ENCODE data around the gene RPTOR.
"Not testable (repeated sequence)": the region's sequence is repeated elsewhere in the genome, so short reads cannot be mapped to it uniquely, and the experiment has no call there.

Gene RPTOR

GRCh38 chr17:80693511-80693910 lies 148.9 kb downstream of the RPTOR start:
- DNase-seq (ENCODE audit: low read depth in 3 of 3) = no peak

- no peak for DNase-seq (ENCODE audit: low read depth in 3 of 3)
Measured at GRCh38 chr17:80694085-80694991, 149.7 kb downstream of the RPTOR start.

GRCh38 chr17:80694992-80695912 lies 150.6 kb downstream of the RPTOR start:
- DNase-seq (ENCODE audit: low read depth in 3 of 3) = no peak

GRCh38 chr17:80695979-80696378 lies 151.3 kb downstream of the RPTOR start:
- no peak for DNase-seq (ENCODE audit: low read depth in 3 of 3)

GRCh38 chr17:80696456-80696855 lies 151.8 kb downstream of the RPTOR start:
- DNase-seq (ENCODE audit: low read depth in 3 of 3) = no peak

GRCh38 chr17:80696964-80697363 lies 152.3 kb downstream of the RPTOR start:
- DNase-seq (ENCODE audit: low read depth in 3 of 3) = no peak

- DNase-seq (ENCODE audit: low read depth in 3 of 3) = no peak
Measured at GRCh38 chr17:80698297-80698696, 153.7 kb downstream of the RPTOR start.

GRCh38 chr17:80699205-80699604 lies 154.6 kb downstream of the RPTOR start:
- DNase-seq (ENCODE audit: low read depth in 3 of 3) = not testable (repeated sequence)

- no peak for DNase-seq (ENCODE audit: low read depth in 3 of 3)
Measured at GRCh38 chr17:80701730-80702129, 157.1 kb downstream of the RPTOR start.

- no peak for DNase-seq (ENCODE audit: low read depth in 3 of 3)
Measured at GRCh38 chr17:80702315-80703141, 157.9 kb downstream of the RPTOR start.

GRCh38 chr17:80703142-80703478 lies 158.5 kb downstream of the RPTOR start:
- no peak for DNase-seq (ENCODE audit: low read depth in 3 of 3)

- no peak for DNase-seq (ENCODE audit: low read depth in 3 of 3)
Measured at GRCh38 chr17:80704381-80704819, 159.8 kb downstream of the RPTOR start.

GRCh38 chr17:80704894-80705293 lies 160.3 kb downstream of the RPTOR start:
- DNase-seq (ENCODE audit: low read depth in 3 of 3) = no peak

- no peak for DNase-seq (ENCODE audit: low read depth in 3 of 3)
Measured at GRCh38 chr17:80705988-80706387, 161.3 kb downstream of the RPTOR start.

- no peak for DNase-seq (ENCODE audit: low read depth in 3 of 3)
Measured at GRCh38 chr17:80706463-80706867, 161.8 kb downstream of the RPTOR start.

GRCh38 chr17:80708480-80708879 lies 163.8 kb downstream of the RPTOR start:
- no peak for DNase-seq (ENCODE audit: low read depth in 3 of 3)

GRCh38 chr17:80709090-80709695 lies 164.6 kb downstream of the RPTOR start:
- no peak for DNase-seq (ENCODE audit: low read depth in 3 of 3)

- no peak for DNase-seq (ENCODE audit: low read depth in 3 of 3)
Measured at GRCh38 chr17:80710714-80711302, 166.2 kb downstream of the RPTOR start.

- no peak for DNase-seq (ENCODE audit: low read depth in 3 of 3)
Measured at GRCh38 chr17:80712089-80712488, 167.5 kb downstream of the RPTOR start.

- no peak for DNase-seq (ENCODE audit: low read depth in 3 of 3)
Measured at GRCh38 chr17:80712606-80713005, 168.0 kb downstream of the RPTOR start.

Data from stimulated activated CD4-positive, alpha-beta T cell treated with anti-CD3 and anti-CD28 coated beads, TNF-alpha, amount 100 ng/mL, for 4 hours (primary cell).